Activated CD8-positive, alpha-beta memory T cell treated with anti-CD3 and anti-CD28 coated beads for 4 hours (primary cell): ENCODE results near the gene SIMC1.
A peak's percentile ranks its signal among the peaks of the same experiment; 100 is the strongest.
"Not testable (repeated sequence)": the region's sequence is repeated elsewhere in the genome, so short reads cannot be mapped to it uniquely, and the experiment has no call there.

Experiments used
- DNase-seq, 2 donors: peaks; one replicate each; pipeline ENCODE4 v3.0.0-alpha.2; 2020; ENCODE audit warnings: low read depth in 2 of 2

Gene SIMC1

DNA sequence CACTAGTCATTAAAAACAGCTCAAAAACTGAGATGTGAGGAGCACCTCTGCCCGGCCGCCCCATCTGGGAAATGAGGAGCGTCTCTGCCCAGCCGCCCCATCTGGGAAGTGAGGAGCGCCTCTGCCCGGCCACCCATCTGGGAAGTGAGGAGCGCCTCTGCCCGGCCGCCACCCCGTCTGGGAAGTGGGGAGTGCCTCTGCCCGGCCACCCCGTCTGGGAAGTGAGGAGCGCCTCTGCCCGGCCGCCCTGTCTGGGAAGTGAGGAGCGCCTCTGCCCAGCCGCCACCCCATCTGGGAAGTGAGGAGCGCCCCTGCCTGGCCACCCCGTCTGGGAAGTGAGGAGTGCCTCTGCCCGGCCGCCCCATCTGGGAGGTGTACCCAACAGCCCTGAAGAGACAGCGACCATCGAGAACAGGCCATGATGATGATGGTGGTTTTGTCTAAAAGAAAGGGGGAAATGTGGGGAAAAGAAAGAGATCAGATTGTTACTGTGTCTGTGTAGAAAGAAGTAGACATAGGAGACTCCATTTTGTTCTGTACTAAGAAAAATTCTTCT, 23.7 kb upstream of the SIMC1 start:
- not testable (repeated sequence) for DNase-seq

DNA sequence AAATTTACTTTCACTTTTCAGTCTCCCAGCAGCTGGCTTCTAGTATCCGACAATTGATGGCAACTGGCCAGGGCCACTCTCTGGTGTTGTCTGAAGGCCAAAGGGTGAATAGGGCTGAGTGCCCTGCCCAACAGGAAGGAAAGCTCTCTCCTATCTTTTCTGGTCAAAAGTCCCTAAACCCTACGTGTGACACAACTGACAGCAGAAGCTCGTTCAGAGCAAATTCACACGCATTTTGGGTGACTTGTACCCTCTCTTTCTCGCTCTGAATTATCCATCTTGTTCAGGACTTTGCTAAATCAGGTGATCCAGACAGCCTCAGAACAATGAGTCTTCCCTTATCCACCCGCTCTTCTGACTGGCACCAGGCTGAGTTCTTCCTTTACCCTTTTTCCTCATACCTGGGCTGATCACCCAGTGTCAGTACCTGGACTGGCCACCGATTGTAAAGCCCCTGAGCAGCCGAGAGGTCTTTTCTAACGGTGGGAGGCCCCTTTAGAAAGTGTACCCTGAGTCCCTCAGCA, 21.8 kb upstream of the SIMC1 start:
- not testable (repeated sequence) for DNase-seq

DNA sequence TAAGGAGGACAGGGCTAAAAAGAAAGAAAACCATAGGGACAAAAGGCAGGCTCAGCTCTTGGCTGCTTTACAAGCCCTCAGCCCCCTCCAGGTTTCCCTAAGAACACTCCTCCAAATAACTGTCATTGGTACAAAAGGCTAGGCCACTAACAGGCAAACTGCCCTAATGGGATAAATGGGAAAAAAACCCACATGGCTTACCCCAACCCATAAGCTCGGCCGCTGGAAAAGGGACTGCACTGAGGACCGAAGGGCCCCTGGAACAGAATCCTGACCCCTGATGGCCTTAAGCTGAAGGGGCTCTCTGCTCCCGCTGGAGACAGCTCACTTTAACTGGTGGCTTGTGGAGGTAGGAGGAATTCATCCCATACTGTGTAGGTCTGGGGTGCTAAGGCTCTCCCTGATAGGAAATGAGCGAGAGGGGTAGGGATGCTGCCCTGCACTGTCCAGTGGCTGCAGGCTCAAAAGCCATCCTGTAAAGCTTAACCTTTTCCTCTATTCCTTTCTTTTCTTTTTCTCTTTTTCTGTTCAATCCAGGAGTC, 21.0 kb upstream of the SIMC1 start:
- DNase-seq: not testable (repeated sequence)

DNA sequence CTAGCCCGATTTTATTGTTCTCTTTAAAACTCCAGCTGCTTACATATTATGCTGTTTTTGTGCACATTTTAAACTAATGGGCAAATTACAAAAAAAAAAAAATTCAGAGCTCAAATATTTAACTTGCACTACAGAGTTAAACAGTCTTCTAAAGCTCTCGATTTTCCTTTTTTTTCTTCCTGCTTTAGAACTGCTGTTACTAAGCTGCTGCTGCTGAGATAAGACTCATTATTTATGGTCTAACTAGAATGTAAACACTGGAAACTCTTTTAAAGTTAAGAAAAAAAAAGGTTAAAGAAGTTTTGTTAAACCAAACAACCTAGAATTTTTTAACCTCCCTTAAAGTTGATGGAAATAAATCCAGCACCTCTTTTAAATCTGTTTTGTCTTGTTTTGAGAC, 20.5 kb upstream of the SIMC1 start:
- not testable (repeated sequence) for DNase-seq

DNA sequence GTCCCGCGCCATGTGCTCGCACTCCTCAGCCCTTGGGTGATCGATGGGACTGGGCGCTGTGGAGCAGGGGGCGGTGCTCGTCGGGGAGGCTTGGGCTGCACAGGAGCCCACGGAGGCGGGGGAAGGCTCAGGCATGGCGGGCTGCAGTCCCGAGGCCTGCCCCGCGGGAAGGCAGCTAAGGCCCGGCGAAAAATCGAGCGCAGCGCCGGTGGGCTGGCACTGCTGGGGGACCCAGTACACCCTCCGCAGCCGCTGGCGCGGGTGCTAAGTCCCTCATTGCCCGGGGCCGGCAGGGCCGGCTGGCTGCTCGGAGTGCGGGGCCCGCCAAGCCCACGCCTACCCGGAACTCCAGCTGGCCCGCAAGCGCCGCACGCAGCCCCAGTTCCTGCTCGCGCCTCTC, 16.2 kb upstream of the SIMC1 start:
- not testable (repeated sequence) for DNase-seq

DNA sequence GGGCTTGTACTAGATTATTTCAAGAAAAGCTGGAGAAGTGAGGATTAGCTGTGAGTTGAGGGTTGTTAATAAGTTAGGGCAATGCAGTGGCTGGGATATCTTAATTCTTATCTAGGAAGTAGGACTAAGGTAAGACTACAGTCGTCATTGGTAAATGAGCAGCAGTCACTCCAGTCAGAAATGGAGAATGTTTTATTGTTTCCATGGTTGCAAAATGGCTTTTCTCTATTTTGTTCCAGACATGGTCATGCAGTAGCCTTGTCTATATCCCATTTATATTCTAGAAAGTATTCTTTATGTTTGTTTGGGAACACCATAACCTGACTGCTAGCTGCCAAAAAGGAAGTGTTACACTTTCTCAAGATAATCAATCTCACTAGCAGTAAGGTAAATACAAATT, 9.9 kb upstream of the SIMC1 start:
- DNase-seq: not testable (repeated sequence)

DNA sequence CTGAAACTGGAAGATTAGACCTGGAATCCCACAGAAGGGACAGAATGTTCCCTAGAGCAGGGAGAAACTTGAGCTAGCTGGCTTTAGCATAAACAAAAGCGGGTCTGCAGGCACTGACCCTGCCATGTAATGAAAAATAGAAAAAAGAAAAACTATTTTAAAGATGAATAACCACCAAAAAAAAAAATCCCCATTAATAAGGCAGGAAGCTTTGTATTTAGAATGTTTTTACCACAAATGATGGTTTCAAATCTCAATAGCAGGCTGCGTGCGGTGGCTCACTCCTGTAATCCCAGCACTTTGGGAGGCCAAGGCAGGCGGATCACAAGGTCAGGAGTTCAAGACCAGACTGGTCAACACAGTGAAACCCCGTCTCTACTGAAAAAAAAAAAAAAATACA, 5.0 kb upstream of the SIMC1 start:
- not testable (repeated sequence) for DNase-seq

DNA sequence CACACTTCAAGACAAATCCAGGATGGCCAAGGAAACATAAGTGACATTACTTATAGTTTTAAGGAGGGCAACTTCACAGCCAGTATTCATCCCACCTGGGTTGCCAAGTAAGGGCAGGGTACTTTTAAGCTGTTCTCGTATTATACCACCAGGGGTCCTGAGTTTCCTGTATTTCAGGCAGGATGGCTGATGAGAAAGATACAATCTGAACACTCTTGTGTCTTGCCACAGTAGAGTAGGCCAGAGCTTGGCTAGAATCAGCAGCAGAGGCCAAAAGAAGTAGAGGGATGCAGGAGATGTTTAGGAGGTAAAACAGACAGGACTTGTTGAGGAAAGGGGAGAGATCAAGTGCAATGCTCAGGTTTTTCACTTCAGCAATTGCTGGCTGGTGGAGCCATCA, 3.1 kb upstream of the SIMC1 start:
- peak; percentile 8 to 10 for DNase-seq

DNA sequence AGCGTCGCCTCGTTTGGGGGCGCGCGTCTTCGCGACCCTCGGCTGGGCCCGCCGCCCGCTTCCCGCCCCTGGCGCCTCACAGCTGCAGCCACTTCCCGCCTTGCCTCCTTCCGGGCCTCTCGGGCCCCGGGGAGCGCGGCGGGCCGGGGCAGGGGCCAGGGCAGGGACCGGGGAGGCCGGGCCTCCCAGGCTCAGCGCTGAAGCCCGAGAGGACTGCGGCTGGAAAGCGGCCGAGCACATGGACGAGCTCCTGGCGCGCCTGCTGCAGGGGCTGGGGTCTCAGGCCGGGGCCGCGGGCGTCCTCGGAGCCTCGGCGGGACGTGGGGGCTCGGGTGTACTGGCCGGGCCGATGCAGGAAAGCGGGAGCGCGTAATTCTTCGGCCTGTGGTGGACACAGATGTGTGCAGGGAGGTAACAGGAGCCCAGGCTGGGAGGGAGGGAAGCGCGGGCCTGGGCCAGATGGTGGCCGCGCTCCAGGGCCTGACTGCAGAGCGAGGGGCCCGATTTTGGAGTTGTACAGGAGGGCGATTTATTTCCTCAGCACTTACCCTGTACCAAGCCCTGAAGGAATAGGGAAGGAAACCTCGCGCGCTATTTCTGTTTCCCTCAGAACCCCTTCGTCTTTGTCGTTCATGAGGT, 540 bp downstream of the SIMC1 start:
- not testable (repeated sequence) for DNase-seq

DNA sequence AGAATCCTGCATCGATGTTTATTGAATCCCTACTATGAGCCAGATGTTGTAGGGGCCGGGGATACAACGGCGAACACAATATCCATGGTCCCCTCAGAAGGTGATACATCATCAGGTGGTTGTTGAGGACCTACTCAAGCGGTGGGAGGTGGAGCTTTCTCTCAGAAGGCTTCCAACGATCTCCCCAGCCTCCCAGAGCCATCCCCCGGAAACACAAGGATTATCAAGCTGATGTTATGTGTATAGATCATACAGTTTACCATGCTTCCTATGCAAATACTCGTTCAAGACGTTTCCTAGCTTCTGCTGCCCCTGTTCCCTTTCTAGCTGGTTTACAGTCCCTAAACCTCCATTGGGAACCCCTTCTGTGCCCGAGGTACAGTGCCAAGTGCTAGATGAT, 1.1 kb downstream of the SIMC1 start:
- not testable (repeated sequence) for DNase-seq

DNA sequence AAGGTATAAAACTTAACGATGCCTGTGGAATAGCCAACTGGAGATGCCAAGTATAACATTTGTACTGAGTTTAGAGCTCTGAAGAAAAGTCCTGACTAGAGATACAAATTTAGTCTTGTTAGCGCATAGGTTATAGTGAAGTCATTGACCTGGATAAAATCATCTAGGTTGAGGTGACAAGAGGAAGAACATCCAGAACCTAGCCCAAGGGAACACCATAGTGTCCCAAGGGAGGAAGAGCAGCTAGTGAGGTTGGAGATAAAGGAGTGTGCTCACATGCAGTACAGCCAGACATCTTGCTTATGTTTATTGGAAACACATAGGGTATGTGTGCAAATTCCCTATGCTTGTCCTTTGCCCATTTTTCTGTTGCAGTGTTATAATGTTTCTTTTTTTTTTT, 6.1 kb downstream of the SIMC1 start:
- DNase-seq: not testable (repeated sequence)

DNA sequence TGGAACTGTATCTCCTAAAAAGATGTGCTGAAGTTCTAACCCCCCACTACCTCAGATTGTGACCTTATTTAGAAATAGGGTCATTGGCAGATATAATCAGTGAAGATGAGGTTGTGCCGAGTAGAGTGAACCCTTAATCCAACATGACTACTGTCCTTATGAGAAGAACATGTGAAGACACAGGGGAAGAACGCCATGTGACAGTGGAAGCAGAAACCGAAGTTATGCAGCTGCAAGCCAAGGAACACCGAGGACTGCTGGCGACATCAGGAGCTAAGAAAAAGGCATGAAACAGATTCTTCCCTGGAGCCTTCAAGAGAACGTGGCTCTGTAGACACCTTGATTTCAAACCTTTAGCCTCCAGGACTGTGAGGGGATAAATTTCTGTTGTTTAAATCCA, 6.8 kb downstream of the SIMC1 start:
- DNase-seq: not testable (repeated sequence)

DNA sequence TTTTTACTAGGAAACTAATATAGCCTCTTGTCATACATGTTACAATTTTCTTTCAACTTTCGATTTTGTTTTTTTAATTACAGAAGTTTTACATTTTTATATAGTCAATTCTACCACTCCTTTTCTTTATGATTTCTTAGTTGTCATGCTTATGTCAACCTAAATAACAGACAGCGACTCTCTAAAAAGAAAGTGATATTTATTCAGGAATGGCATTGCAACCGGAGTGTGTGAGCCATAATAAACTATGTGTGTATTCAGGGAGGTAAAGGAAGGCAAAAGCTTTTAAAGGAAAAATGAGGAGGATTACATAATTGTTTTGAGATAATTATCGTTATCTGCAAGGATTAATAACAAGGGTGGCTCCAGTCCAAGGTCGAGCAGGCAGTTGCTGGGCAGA, 7.3 kb downstream of the SIMC1 start:
- DNase-seq: not testable (repeated sequence)

DNA sequence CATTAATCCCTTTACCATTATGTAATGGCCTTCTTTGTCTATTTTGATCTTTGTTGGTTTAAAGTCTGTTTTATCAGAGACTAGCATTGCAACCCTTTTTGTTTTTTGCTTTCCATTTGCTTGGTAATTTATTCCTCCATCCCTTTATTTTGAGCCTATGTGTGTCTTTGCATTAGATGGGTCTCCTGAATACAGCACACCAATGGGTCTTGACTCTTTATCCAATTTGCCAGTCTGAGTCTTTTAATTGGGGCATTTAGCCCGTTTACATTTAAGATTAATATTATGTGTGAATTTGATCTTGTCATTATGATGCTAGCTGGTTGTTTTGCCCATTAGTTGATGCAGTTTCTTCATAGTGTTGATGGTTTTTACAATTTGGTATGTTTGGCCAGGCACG, 12.5 kb downstream of the SIMC1 start:
- not testable (repeated sequence) for DNase-seq

DNA sequence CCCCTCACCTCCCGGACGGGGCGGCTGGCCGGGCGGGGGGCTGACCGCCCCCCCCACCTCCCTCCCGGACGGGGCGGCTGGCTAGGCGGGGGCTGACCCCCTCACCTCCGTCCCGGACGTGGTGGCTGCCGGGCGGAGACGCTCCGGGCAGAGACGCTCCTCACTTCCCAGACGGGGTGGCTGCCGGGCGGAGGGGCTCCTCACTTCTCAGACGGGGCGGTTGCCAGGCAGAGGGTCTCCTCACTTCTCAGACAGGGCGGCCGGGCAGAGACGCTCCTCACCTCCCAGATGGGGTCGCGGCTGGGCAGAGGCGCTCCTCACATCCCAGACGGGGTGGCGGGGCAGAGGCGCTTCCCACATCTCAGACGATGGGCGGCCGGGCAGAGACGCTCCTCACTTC, 13.9 kb downstream of the SIMC1 start:
- not testable (repeated sequence) for DNase-seq

DNA sequence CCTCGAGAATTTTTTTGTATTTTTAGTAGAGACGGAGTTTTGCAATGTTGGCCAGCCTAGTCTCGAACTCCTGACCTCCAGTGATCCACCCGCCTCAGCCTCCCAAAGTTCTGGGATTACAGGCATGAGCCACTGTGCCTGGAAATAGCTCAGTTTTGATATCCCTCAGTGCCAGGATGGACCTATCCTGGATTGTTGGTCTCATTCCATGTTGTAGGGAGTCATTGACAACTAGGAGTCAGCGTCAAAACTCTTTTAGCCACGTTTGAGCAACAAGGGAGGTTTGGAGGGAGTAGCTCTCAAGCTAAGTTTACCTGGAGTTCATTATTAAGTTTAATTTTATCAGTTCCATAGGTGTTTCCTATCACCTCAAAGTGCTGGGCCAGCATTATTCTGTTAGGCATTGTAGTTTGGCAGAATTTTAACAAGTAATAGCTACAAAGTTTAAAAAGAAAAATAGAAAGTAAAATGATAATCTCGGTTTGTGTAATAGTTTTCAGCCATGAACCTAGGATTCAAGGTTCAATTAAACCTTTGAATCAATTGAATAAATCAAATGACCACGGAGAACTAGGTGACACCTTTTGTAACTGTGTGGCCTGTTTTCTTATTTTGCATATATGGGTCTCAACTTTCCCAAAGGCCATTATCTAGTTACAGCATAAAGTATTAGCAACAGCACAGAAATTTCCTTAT, 15.3 kb downstream of the SIMC1 start:
- not testable (repeated sequence) for DNase-seq

DNA sequence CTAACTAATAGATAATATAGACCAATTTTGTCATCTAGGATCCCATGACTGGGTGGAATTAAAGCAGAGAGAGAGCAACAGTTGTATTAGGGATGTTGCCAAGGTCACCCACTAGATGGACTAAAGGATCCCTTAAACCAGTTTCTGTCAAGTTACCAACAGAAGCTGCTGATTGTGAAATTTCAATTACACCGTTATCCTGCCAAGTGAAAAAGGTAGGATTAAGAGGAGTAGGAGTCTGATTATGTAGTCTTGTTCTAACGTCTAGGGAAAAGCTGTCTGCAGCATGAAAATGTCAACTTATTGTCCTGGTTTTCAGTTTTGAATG, 15.8 kb downstream of the SIMC1 start:
- DNase-seq: not testable (repeated sequence)

DNA sequence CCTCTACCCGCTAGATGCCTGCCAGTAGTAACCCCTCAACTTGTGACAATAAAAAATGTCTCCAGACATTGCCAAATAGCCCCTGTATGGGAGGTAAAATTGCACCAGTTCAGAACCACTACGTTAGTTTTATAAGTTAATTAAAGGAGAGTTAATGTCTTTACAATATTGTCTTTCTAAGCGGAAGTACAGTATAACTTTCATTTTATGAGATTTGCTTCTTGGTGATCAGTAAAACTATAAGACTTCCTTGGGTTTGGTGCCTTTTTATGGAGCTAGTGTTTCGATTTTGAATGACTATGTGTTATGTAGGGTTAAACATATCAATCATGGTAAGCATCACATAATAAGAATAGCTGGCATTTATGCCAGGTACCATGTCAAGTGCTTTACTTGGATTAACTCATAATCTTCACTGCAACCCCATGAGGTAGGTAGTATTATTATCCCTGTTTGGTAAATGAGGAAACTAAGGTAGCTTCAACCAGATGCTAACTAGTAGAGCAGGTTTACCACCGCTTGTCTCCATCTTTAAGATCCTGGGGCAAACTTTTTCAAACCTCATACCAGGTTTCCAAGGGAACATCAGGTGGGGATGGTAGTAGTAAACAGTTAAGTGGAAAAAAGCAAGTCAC, 19.8 kb downstream of the SIMC1 start:
- DNase-seq: not testable (repeated sequence)

DNA sequence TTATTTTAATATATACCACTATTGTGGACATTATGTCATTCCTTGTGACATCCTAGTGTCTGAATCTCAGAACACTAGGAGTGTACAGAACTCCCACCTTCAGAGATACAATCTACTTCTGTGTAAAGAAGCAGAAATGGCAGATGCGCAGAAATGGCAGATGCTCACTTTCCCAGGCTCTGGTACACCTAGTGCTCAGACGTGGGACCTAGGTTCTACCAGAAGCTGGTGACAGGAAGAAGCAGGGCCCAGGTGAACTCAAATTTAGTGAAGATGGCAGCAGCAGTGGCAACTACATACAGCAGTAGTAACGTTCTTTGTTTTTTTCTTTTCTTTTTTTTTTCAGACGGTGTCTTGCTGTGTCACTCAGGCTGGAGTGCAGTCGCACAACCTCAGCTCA, 22.5 kb downstream of the SIMC1 start:
- not testable (repeated sequence) for DNase-seq

DNA sequence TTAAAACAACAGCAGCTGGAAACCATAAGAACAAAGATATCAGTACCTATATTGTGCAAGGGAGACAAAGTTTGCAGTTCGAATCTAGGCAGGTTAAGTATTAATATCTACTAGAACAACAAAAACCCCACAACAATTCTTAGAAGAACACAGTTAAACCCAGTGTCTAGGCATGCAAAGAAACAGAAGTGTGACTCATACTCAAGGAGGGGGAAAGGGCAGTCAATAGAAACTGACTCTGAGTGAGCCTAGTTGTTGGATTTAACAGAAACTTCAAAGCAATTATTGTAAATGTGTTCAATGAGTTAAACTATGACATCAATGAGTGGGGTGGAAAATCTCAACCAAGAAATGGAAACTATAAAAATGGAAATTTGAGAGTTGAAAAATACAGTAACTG, 28.2 kb downstream of the SIMC1 start:
- not testable (repeated sequence) for DNase-seq

DNA sequence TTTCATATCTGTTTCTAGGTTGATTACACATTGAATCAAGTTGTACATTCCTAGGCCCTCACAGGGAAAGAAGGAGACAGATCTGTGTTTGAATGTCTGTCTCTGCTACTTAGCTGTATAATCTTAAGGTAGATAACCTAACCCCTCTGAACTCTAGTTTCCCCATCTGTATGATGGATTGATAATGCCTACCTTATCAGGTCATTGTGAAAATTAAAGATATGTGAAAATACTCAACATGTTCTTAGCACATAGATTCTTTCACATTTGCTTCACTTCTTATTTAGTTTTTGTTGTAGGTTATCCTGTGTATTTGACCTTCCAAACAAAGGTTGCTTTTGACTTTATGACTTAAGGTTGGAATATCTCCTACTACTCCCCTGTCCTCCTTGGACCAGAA, 50.8 kb downstream of the SIMC1 start:
- not testable (repeated sequence) for DNase-seq
